GM12878 (cell line): ENCODE measurements around the gene STPG3. TPM values are rescaled to one million over a fixed set of nuclear protein-coding genes. Genes with fewer than 3 reads are reported as not detected.

Experiments
- BCL11A ChIP-seq: IDR thresholded peaks from 2 replicates; pipeline ENCODE4 v1.6.1; 2011; ENCODE audit warnings: low read depth, low read length
- CBFB ChIP-seq: IDR thresholded peaks from 2 replicates; pipeline ENCODE4 v1.6.1; 2016; ENCODE audit warnings: antibody characterized with exemption, low read depth
- CUX1 ChIP-seq: IDR thresholded peaks from 2 replicates; pipeline ENCODE4 v1.6.1; 2012; ENCODE audit warnings: improper control_type of control experiment, low read depth, low read length; ENCODE audit not compliant: insufficient replicate concordance
- FOXM1 ChIP-seq: IDR thresholded peaks from 2 replicates; pipeline ENCODE4 v1.6.1; 2012; ENCODE audit warnings: low read depth, mild to moderate bottlenecking, inconsistent platforms, low read length, moderate library complexity
- HCFC1 ChIP-seq: fragments of 150-350 bp; IDR thresholded peaks from 2 replicates; pipeline ENCODE4 v1.6.1; 2014; ENCODE audit warnings: low read length
- HDGF ChIP-seq: fragments of 450-650 bp; IDR thresholded peaks from 2 replicates; pipeline ENCODE4 v1.6.1; 2016; ENCODE audit warnings: antibody characterized with exemption
- MAX ChIP-seq: IDR thresholded peaks from 2 replicates; pipeline ENCODE4 v1.6.1; 2012; ENCODE audit warnings: low read depth, low read length, improper control_type of control experiment
- NR2C2 ChIP-seq: IDR thresholded peaks from 2 replicates; pipeline ENCODE4 v1.6.1; 2011; ENCODE audit warnings: borderline replicate concordance, low read depth; ENCODE audit not compliant: control insufficient read depth, insufficient read length
- NR2F1 ChIP-seq: fragments of 450-650 bp; conservative IDR thresholded peaks from 2 replicates; pipeline ENCODE4 v1.6.1; 2017; ENCODE audit warnings: mild to moderate bottlenecking
- NRF1 ChIP-seq: conservative IDR thresholded peaks from 2 replicates; pipeline ENCODE4 v1.6.1; 2011; ENCODE audit warnings: mild to moderate bottlenecking, low read depth, low read length, improper control_type of control experiment
- SIX5 ChIP-seq: IDR thresholded peaks from 2 replicates; pipeline ENCODE4 v1.6.1; 2011; ENCODE audit warnings: mild to moderate bottlenecking, low read depth, low read length, moderate library complexity; ENCODE audit not compliant: severe bottlenecking
- WRNIP1 ChIP-seq: IDR thresholded peaks from 2 replicates; pipeline ENCODE4 v1.6.1; 2011; ENCODE audit warnings: low read depth, low read length, improper control_type of control experiment, borderline replicate concordance
- YBX1 ChIP-seq: fragments of 450-650 bp; IDR thresholded peaks from 2 replicates; pipeline ENCODE4 v1.6.1; 2016; ENCODE audit warnings: antibody characterized with exemption
- ZBED1 ChIP-seq: IDR thresholded peaks from 2 replicates; pipeline ENCODE4 v1.6.1; 2016; ENCODE audit warnings: borderline replicate concordance
- polyA plus RNA-seq, 11 experiments: library from polyadenylated mRNA; depleted of rRNA in 4 of 11; unstranded in 6 of 11; stranded (reverse) in 5 of 11; fragments of >200 nt; fragmentation: Nextera tagmentation in 4 of 11; fragmentation: Illumina TruSeq in 1 of 11; extraction: Ambion mirVana in 4 of 11; extraction: Trizol in 1 of 11; gene quantifications; 1 replicate in 1 of 11; 2 replicates in 10 of 11; pipeline versions ENCODE4 v1.2.1 to v1.2.3, GENCODE V29; 2011 to 2016; ENCODE audit warnings: inconsistent platforms in 2 of 11, missing spikeins in 2 of 11, low read depth in 1 of 11
- total RNA-seq, 4 experiments: library from RNA; depleted of rRNA in 3 of 4; stranded (reverse); fragments of >200 nt in 3 of 4; fragmentation: Illumina TruSeq in 1 of 4; extraction: Trizol in 1 of 4; gene quantifications; 2 replicates each; pipeline versions ENCODE4 v1.2.1 to v1.2.3, GENCODE V29; 2013 to 2021
- TF ChIP-seq, protein P1 (sequence below): fragments of 450-650 bp; formaldehyde crosslinking; IDR thresholded peaks from 2 replicates; pipeline ENCODE4 v1.5.0; 2022; ENCODE audit warnings: mild to moderate bottlenecking, missing genetic modification characterization
- TF ChIP-seq, protein P2 (sequence below): fragments of 450-650 bp; conservative IDR thresholded peaks from 2 replicates; pipeline ENCODE4 v1.6.1; 2017; ENCODE audit warnings: mild to moderate bottlenecking, moderate library complexity
- TF ChIP-seq, protein P3 (sequence below): fragments of 450-650 bp; IDR thresholded peaks from 2 replicates; pipeline ENCODE4 v1.6.1; 2017; ENCODE audit warnings: mild to moderate bottlenecking

STPG3 gene
- total and polyA plus RNA-seq, 10 of the 15 experiments (the other 5 are each of a cell fraction or from before 2014, with no cell fraction given) = not detected

- TF ChIP-seq, protein P1, sequence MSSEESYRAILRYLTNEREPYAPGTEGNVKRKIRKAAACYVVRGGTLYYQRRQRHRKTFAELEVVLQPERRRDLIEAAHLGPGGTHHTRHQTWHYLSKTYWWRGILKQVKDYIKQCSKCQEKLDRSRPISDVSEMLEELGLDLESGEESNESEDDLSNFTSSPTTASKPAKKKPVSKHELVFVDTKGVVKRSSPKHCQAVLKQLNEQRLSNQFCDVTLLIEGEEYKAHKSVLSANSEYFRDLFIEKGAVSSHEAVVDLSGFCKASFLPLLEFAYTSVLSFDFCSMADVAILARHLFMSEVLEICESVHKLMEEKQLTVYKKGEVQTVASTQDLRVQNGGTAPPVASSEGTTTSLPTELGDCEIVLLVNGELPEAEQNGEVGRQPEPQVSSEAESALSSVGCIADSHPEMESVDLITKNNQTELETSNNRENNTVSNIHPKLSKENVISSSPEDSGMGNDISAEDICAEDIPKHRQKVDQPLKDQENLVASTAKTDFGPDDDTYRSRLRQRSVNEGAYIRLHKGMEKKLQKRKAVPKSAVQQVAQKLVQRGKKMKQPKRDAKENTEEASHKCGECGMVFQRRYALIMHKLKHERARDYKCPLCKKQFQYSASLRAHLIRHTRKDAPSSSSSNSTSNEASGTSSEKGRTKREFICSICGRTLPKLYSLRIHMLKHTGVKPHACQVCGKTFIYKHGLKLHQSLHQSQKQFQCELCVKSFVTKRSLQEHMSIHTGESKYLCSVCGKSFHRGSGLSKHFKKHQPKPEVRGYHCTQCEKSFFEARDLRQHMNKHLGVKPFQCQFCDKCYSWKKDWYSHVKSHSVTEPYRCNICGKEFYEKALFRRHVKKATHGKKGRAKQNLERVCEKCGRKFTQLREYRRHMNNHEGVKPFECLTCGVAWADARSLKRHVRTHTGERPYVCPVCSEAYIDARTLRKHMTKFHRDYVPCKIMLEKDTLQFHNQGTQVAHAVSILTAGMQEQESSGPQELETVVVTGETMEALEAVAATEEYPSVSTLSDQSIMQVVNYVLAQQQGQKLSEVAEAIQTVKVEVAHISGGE = no peak
- TF ChIP-seq, protein P2, sequence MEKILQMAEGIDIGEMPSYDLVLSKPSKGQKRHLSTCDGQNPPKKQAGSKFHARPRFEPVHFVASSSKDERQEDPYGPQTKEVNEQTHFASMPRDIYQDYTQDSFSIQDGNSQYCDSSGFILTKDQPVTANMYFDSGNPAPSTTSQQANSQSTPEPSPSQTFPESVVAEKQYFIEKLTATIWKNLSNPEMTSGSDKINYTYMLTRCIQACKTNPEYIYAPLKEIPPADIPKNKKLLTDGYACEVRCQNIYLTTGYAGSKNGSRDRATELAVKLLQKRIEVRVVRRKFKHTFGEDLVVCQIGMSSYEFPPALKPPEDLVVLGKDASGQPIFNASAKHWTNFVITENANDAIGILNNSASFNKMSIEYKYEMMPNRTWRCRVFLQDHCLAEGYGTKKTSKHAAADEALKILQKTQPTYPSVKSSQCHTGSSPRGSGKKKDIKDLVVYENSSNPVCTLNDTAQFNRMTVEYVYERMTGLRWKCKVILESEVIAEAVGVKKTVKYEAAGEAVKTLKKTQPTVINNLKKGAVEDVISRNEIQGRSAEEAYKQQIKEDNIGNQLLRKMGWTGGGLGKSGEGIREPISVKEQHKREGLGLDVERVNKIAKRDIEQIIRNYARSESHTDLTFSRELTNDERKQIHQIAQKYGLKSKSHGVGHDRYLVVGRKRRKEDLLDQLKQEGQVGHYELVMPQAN = 0 out of 2 replicates have a peak, but pooled peaks have one; percentile 50
- no peak for TF ChIP-seq YBX1
- peak; percentile 32; the same call in 1 of the 2 replicates for TF ChIP-seq NR2F1
- TF ChIP-seq MAX = no peak
- TF ChIP-seq CBFB = no peak
- TF ChIP-seq FOXM1 = no peak
- no peak for TF ChIP-seq CUX1
- no peak for TF ChIP-seq HDGF
- TF ChIP-seq ZBED1 = no peak
- no peak for TF ChIP-seq HCFC1
- TF ChIP-seq NRF1 = no peak
- no peak for TF ChIP-seq NR2C2
- no peak for TF ChIP-seq BCL11A
- TF ChIP-seq WRNIP1 = no peak
- no peak for TF ChIP-seq SIX5
- TF ChIP-seq, protein P3, sequence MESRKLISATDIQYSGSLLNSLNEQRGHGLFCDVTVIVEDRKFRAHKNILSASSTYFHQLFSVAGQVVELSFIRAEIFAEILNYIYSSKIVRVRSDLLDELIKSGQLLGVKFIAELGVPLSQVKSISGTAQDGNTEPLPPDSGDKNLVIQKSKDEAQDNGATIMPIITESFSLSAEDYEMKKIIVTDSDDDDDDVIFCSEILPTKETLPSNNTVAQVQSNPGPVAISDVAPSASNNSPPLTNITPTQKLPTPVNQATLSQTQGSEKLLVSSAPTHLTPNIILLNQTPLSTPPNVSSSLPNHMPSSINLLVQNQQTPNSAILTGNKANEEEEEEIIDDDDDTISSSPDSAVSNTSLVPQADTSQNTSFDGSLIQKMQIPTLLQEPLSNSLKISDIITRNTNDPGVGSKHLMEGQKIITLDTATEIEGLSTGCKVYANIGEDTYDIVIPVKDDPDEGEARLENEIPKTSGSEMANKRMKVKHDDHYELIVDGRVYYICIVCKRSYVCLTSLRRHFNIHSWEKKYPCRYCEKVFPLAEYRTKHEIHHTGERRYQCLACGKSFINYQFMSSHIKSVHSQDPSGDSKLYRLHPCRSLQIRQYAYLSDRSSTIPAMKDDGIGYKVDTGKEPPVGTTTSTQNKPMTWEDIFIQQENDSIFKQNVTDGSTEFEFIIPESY = no peak
Measured at GRCh38 chr9:137301081-137301947, 50.2 kb downstream of the STPG3 start (continued).
